Suprapubic skin (tissue), 4 donors: ENCODE results near the gene KRT36.

Source experiments
- CTCF ChIP-seq, 2 donors: fragments of 200-600 bp in 1 of 2; fragments of 450-650 bp in 1 of 2; sonication (generic) in 1 of 2; IDR thresholded peaks; one replicate each; pipeline ENCODE4 v1.5.1; 2016 to 2019; ENCODE audit warnings: antibody characterized with exemption in 2 of 2, mild to moderate bottlenecking in 1 of 2, moderate library complexity in 1 of 2
- EP300 ChIP-seq: sonication (generic); formaldehyde crosslinking; IDR thresholded peaks from one replicate; pipeline ENCODE4 v1.6.1; 2017; ENCODE audit warnings: antibody characterized with exemption
- POLR2A ChIP-seq, 2 donors: fragments of 450-650 bp; IDR thresholded peaks; one replicate each; pipeline ENCODE4 v1.6.1; 2017; ENCODE audit warnings: antibody characterized with exemption in 2 of 2, mild to moderate bottlenecking in 2 of 2, moderate library complexity in 2 of 2
- POLR2AphosphoS5 ChIP-seq, 3 donors: sonication (generic); formaldehyde crosslinking; IDR thresholded peaks; one replicate each; pipeline ENCODE4 v1.6.1; 2017; ENCODE audit warnings: antibody characterized with exemption in 3 of 3

GRCh38 chr17:41507315-41507880 is 17.7 kb upstream of the KRT36 start:
- no peak for TF ChIP-seq POLR2A (IDR thresholded peaks at IDR 0.05)
- no peak for TF ChIP-seq CTCF (IDR thresholded peaks at IDR 0.05)
- no peak for TF ChIP-seq POLR2AphosphoS5 (IDR thresholded peaks at IDR 0.05)
- no peak for TF ChIP-seq EP300
